Activated B cell treated with CpG ODN at 0.5 μM for 24 hours (primary cell): ENCODE results near the gene SLAIN1. TPM values are rescaled to one million over a fixed set of nuclear protein-coding genes. Genes with fewer than 3 reads are reported as not detected.

Experiments used
- ATAC-seq: fragments of 200-7000 bp; cut with Tn5 transposase; one replicate; pipeline ENCODE4 v1.10.0; 2021; ENCODE audit warnings: low read depth, mild to moderate bottlenecking, moderate library complexity
- CTCF ChIA-PET: fragments of 350-600 bp; sonication (Branson Sonifier 250); formaldehyde crosslinking; loops from one replicate; lab custom pipeline; 2021; ENCODE audit warnings: antibody characterized with exemption; lab: Charles Lee
- POLR2A ChIA-PET: fragments of 350-600 bp; sonication (Branson Sonifier 250); formaldehyde crosslinking; loops from one replicate; lab custom pipeline; 2021; ENCODE audit warnings: antibody characterized with exemption; lab: Charles Lee
- DNase-seq: peaks from one replicate; pipeline ENCODE4 v3.0.0; 2022
- H3K27ac Mint-ChIP-seq: one replicate; pipeline ENCODE4 v1.8.0; 2020; ENCODE audit warnings: mixed read lengths
- H3K27me3 Mint-ChIP-seq: one replicate; pipeline ENCODE4 v1.8.0; 2021; ENCODE audit warnings: mixed read lengths
- H3K36me3 Mint-ChIP-seq: one replicate; pipeline ENCODE4 v1.8.0; 2021; ENCODE audit warnings: low read depth, mixed read lengths
- H3K4me1 Mint-ChIP-seq: one replicate; pipeline ENCODE4 v1.8.0; 2021; ENCODE audit warnings: mixed read lengths
- H3K4me3 Mint-ChIP-seq: one replicate; pipeline ENCODE4 v1.8.0; 2020; ENCODE audit warnings: mild to moderate bottlenecking, mixed read lengths
- H3K9me3 Mint-ChIP-seq: one replicate; pipeline ENCODE4 v1.8.0; 2020; ENCODE audit warnings: mixed read lengths
- intact Hi-C: fragments of 100-400 bp; cut with micrococcal nuclease; formaldehyde crosslinking; loops from one replicate; pipeline ENCODE4 v1.15.1; 2024
- total RNA-seq: library from RNA; stranded (reverse); gene quantifications from 2 replicates; pipeline ENCODE4 v1.2.3, GENCODE V29; 2022
- TF ChIP-seq, protein P1 (sequence below): fragments of 200-600 bp; IDR thresholded peaks from one replicate; pipeline ENCODE4 v1.8.0; 2022; ENCODE audit warnings: antibody characterized with exemption, mild to moderate bottlenecking

SLAIN1 gene
- total RNA-seq, 1 donor from 2014 or later, result 16.2 TPM

DNA sequence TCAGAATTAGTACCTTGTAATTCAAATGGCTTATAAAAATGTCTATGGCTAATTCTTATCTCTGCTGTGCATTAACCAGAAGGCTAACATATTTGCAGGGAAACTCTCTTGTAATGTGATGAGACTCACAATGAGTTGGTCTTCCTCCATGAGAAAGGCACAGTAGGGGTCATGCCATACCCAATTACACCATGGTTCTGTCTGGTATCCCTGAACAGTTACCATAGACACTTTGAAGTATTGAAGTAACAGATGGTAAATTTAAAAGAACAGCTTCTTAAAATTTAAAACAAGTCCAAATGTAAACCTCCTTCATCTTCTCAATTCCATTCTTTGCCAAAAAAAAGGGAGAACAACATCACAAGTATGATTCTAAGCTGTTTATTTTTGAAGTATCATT lies 22.6 kb upstream of the SLAIN1 start:
- Mint-ChIP-seq H3K4me1 (no peaks in the 10 kb centered on the region), H3K27ac (no peak overlapping the region), H3K9me3 (no peaks in the 10 kb centered on the region), H3K36me3 (no peaks in the 10 kb centered on the region), H3K4me3 (no peak overlapping the region), H3K27me3 (peaks cover 40% of the 10 kb centered on the region)
- no peak for ATAC-seq
- CTCF ChIA-PET, result no interaction called here
- no peak for DNase-seq
- TF ChIP-seq, protein P1, sequence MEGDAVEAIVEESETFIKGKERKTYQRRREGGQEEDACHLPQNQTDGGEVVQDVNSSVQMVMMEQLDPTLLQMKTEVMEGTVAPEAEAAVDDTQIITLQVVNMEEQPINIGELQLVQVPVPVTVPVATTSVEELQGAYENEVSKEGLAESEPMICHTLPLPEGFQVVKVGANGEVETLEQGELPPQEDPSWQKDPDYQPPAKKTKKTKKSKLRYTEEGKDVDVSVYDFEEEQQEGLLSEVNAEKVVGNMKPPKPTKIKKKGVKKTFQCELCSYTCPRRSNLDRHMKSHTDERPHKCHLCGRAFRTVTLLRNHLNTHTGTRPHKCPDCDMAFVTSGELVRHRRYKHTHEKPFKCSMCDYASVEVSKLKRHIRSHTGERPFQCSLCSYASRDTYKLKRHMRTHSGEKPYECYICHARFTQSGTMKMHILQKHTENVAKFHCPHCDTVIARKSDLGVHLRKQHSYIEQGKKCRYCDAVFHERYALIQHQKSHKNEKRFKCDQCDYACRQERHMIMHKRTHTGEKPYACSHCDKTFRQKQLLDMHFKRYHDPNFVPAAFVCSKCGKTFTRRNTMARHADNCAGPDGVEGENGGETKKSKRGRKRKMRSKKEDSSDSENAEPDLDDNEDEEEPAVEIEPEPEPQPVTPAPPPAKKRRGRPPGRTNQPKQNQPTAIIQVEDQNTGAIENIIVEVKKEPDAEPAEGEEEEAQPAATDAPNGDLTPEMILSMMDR, result no peak
- POLR2A ChIA-PET, result no interaction called here
- intact Hi-C loops, result no loop called here

DNA sequence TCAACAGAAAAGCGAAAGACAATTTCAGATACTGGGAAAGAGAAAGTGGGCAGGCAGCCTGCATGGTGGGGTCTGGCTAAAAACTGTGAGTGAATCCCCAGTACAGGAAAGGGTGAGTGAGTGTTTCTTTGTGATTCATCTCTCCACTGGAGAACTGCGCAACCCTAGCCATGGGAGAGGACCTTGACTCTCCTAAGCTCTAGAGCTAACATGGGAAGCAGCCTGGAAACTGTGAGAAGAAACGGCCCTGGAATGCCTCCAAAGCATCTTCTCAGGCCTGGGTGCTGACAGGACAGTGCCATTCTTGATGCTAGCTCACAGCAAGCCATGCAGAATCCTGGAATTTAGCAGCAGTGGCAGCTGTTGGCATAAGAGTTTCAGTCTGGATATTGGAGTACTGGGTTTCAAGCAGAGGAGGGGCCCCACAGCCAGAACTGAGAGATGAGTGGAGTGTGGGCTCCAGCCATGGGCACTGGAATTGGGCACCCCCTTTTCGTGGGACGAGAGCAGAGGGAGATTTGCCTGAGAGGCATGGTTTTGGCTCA lies 18.7 kb upstream of the SLAIN1 start:
- Mint-ChIP-seq H3K27ac (no peak overlapping the region), H3K36me3 (no peaks in the 10 kb centered on the region), H3K4me3 (no peak overlapping the region), H3K27me3 (peaks cover 21% of the 10 kb centered on the region), H3K9me3 (no peaks in the 10 kb centered on the region), H3K4me1 (no peaks in the 10 kb centered on the region)
- intact Hi-C loops, result no loop called here
- CTCF ChIA-PET, result no interaction called here
- no peak for DNase-seq
- TF ChIP-seq, protein P1, result no peak
- ATAC-seq, result no peak
- POLR2A ChIA-PET, result no interaction called here

DNA sequence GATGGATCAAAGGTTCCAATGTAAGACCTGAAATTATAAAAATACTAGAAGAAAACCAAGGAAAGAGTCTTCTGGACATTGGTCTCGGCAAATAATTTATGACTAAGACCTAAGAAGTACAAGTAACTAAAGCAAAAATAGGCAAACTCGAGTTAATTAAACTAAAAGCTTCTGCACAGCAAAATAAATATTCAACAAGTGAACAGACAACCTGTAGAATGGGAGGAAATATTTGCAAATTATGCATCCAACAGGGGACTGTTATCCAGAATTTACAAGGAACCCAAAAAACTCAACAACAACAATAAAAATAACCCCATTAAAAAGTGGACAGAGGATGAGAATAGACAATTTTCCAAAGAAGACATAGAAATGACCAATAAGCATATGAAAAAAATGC lies 9.7 kb upstream of the SLAIN1 start:
- Mint-ChIP-seq H3K4me3 (no peak overlapping the region), H3K27ac (no peak overlapping the region), H3K36me3 (no peaks in the 10 kb centered on the region), H3K4me1 (no peaks in the 10 kb centered on the region), H3K9me3 (peaks cover 17% of the 10 kb centered on the region), H3K27me3 (peaks cover 9% of the 10 kb centered on the region)
- intact Hi-C loops, result no loop called here
- DNase-seq (no peak), ATAC-seq (no peak)
- POLR2A ChIA-PET, result interaction anchor here (1.0 kb wide), 1 partner anchor 9 kb away, joined by 4 read pairs; no protein-coding TSS in a partner anchor
- TF ChIP-seq, protein P1, result no peak
- CTCF ChIA-PET, result no interaction called here

DNA sequence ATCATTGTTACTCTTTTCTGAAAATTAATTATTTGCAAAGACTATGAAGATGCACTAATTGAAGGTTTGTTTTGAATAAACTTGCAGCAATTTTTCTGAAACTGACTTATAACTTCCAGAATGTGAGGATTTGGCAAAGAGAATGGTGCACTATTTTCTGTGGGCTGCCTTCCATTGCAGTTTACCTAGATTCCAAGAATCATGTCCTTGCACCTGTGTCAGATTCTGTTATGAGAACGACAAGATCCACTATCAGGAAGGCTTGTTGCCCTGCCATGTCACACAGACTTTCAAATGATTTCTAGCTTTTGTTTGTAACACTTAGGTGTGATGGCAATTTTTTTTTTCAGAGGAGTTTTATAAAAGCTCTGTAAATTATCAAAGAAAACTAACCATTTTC lies 5.6 kb upstream of the SLAIN1 start:
- DNase-seq (no peak), ATAC-seq (no peak)
- Mint-ChIP-seq H3K27ac (no peak overlapping the region), H3K9me3 (peaks cover 9% of the 10 kb centered on the region), H3K4me3 (no peak overlapping the region), H3K36me3 (no peaks in the 10 kb centered on the region), H3K27me3 (peaks cover 9% of the 10 kb centered on the region), H3K4me1 (peaks cover 11% of the 10 kb centered on the region)
- intact Hi-C loops, result no loop called here
- CTCF ChIA-PET, result interaction anchor here (0.5 kb wide), 1 partner anchor 446 kb away, joined by 3 read pairs; no protein-coding TSS in a partner anchor
- POLR2A ChIA-PET, result no interaction called here
- TF ChIP-seq, protein P1, result no peak

DNA sequence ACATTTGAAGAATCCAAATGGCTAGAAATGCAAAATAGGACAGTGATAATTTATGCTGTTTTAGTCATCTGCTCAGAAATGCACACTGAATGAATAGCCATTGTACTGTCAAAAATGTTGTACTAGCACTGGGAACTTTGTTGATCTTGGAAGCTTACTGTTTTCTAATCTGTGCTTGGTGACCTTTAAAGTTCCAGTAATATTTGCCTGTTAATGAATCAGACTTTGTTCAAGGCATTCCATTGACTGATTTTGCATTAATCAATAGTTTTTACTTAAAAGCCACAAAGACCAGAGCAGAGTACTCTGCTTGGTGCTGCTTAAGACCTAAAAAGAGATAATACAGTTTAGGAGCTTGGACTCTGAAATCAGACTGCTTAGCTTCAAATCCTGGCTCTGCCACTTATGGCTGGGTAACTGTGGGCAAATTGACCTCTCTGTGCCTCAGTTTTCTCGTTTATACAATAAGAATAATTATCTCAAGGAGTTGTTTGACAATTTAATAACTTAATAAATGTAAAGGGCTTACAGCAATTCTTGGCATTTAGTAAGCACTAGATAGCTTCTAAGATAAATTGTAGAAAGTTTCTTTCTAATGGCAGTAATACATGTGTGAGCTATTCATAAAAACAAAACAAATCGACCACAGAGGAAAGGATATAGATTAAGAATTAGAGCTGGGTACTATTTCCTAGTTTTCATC lies 4.6 kb upstream of the SLAIN1 start:
- CTCF ChIA-PET, result no interaction called here
- no peak overlapping the region for H3K27ac Mint-ChIP-seq
- H3K4me1 Mint-ChIP-seq, result peaks cover 15% of the 10 kb centered on the region
- intact Hi-C loops, result no loop called here
- ATAC-seq (no peak), DNase-seq (no peak)
- TF ChIP-seq, protein P1, result no peak
- H3K4me3 Mint-ChIP-seq, result no peak overlapping the region
- H3K9me3 Mint-ChIP-seq, result peaks cover under 1% of the 10 kb centered on the region
- POLR2A ChIA-PET, result interaction anchor here (0.6 kb wide), 1 partner anchor 668 kb away, joined by 3 read pairs; no protein-coding TSS in a partner anchor
- H3K36me3 Mint-ChIP-seq, result no peaks in the 10 kb centered on the region
- peaks cover under 1% of the 10 kb centered on the region for H3K27me3 Mint-ChIP-seq
